Measurements from ENCODE around the gene MLLT3.
"Not testable (repeated sequence)": the region's sequence is repeated elsewhere in the genome, so short reads cannot be mapped to it uniquely, and the experiment has no call there.

The MLLT3 gene

DNA sequence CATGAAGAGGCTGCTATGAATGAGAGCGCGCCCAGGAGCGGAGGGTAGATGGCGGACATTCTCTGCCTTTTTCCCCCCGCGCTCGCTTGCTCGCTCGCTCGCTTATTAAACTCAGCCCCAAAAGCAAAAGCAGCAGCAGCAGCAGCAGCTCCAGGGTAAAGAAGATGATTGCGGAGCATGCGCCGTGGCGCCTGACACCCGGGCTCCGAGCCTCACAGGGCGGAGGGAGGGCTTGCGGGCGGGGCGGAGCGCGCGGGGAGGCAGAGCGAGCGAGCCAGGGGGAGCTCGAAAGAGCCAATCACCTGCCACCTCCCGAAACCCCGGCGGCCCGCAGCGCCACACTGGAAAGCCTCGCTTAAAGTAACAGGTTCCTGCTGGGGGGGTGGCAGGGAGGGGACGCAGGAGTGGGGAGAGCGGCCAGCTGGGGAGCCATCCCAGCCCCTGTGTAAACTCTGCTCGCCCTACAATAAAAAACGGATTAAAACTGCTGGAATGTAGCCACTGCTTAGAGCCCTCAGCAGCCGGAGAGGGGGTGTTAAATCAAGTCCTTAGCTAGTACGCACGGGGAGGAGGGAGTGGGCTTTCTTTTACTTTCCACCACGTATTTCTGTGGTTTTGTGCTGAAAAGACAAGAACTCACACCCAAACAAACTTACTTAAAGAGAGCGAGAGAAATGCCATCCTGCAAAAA lies at the start of gene MLLT3:
Gene MLLT3 (minus strand): TSS at position 170 of the 691 bp plus-strand sequence.
- DNase-seq, result peak; percentile 97

DNA sequence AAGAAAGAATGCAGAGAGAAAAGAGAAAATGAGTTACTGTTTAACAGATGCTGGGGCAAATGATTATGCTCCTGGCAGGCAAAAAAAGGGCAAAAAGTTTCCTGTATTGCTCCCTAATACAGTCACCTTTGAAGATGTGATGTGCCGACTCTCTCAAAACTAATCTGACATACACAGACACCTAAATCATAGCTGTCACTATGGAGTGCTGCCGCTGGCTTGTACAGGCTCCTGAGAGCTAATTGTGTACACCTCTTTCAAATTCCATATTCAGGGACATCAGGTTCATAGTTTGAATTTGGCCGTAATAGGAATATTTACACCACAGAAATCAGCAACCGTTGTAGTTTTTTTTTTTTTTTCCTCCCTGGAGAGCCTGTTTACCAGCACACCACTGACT lies 49.3 kb upstream of the MLLT3 start:
- no peak for DNase-seq

DNA sequence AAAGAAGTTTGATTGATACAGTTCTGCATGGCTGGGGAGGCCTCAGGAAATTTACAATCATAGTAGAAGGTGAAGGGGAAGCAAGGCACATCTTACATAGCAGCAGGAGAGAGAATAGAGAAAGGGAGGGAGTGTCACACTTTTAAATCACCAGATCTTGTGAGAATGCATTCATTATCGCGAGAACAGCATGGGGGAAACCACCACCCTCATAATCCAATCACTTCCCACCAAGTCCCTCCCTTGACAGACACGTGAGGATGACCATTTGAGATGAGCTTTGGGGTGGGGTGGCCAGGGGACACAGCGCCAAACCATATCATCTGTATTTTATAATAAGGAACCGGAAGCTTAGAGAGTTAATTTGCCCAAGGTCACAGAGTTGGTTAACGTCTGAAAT lies 48.1 kb upstream of the MLLT3 start:
- DNase-seq, result no peak

DNA sequence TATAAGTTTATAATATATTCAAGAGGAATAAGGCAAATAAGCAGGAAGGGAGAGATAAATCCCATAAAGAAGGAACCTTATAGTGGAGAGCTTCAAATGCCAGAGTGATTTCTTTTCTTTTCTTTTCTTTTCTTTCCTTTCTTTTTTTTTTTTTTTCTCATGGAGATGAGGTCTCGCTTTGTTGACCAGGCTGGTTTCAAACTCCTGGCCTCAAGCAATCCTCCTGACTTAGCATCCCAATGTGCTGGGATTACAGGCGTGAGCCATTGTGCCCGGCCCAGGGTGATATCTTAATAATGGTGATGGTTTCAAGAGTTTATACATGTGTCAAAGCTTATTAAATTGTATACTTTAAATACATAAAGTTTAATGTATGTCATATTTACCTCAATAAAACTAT lies 42.2 kb upstream of the MLLT3 start:
- no peak for DNase-seq

DNA sequence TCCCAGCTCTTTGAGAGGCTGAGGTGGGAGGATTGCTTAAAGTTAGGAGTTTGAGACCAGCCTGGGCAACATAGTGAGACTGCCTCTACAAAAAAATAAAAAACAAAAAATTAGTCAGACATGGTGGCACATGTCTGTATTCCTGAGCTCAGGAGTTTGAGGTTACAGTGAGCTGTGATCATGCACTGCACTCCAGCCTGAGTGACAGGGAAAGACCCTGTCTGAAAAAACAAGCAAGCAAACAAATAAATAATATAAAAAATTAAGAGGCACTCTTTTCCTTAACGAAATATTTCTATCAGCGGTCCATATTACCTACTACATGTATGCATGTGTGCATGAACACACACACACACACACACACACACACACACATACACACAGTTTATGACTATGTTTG lies 40.8 kb upstream of the MLLT3 start:
- DNase-seq, result no peak

DNA sequence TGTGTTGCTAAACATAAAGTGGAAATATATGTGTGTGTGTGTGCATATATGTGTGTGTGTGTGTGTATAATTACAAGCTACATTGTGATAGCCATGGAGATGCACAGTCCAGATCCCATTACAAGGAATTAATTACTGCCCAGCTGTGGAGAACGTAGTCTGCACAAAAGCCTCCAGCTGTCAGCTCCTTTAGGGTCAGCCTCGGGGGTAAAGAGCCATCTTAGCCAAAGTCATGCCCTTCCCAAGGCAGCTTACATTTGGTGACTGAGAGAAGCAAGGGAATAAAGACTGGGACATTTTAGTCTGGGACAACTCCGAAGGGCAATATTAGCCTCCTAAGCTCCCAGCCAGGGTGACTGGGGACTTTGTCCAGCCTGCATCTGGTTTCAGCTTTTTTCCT lies 39.9 kb upstream of the MLLT3 start:
- no peak for DNase-seq

DNA sequence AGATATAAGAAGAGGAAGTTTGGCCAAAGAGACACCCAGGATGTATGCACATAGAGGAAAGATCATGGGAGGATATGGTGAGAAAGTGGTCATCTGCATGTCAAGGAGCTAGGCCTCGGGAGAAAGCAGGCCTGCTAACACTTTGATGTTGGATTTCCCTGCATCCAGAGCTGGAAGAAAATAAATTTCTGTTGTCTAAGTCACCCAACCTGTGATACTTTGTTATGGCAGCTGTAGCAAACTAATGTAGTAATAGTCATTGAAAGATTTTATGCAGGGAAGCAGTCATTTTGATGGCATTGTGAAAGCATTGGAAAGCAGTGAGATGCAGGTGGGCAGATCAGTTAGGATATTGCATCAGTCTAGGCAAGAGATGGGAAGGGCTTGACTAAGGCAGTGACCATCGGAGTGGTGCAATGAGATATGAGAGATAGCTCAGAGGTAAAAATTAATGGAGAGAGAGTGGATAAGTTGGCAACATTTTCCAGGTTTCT lies 37.2 kb upstream of the MLLT3 start:
- DNase-seq, result no peak

DNA sequence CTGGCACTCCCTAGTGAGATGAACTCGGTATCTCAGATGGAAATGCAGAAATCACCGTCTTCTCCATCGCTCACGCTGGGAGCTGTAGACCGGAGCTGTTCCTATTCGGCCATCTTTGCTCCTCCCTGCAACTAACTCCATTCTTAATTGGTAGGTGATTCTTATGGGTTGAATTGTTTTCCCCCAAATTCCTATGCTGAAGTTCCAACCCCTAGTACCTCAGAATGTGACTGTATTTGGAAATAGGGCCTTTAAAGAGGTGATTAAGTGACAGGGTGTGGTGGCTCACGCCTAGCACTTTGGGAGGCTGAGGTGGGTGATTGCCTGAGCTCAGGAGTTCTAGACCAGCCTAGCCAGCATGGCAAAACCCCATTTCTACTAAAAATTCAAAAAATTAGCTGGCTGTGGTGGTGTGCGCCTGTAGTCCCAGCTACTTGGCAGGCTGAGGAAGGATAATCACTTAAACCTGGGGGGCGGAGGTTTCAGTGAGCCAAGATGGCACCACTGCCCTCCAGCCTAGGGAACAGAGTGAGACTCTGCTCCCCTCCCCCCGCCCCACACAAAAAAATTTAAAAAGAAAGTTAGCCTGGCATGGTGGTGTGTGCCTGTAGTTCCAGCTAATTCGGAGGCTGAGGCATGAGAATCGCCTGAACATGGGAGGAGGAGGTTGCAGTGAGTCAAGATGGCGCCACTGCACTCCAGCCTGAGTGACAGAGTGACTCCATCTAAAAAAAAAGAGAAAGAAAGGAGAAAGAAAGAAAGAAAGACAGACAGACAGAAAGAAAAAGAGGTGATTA lies 36.6 kb upstream of the MLLT3 start:
- no peak for DNase-seq

DNA sequence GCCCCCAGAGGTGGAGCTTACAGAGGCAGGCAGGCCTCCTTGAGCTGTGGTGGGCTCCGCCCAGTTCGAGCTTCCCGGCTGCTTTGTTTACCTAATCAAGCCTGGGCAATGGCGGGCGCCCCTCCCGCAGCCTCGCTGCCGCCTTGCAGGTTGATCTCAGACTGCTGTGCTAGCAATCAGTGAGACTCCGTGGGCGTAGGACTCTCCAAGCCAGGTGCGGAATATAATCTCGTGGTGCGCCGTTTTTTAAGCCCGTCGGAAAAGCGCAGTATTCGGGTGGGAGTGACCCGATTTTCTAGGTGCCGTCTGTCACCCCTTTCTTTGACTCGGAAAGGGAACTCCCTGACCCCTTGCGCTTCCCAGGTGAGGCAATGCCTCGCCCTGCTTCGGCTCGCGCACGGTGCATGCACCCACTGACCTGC lies 36.0 kb upstream of the MLLT3 start:
- not testable (repeated sequence) for DNase-seq

DNA sequence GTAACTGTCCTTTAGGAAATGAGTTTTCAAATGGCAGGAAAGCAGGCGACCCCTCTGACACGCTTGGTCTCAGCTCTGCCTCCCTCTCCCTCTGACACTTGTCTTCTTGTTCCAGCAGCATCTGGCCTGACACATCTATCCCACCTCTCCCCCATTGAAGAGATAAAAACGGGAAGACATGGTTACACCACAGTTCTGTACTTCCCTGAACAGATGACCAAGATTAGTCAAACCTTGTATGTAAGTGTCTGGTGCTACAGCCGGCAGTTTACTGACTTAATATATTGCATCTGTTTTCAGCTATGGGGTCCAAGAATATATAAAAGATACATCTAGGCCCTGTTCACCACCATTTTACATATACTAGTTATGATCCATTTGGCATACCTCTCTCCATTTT lies 29.6 kb upstream of the MLLT3 start:
- DNase-seq, result no peak

DNA sequence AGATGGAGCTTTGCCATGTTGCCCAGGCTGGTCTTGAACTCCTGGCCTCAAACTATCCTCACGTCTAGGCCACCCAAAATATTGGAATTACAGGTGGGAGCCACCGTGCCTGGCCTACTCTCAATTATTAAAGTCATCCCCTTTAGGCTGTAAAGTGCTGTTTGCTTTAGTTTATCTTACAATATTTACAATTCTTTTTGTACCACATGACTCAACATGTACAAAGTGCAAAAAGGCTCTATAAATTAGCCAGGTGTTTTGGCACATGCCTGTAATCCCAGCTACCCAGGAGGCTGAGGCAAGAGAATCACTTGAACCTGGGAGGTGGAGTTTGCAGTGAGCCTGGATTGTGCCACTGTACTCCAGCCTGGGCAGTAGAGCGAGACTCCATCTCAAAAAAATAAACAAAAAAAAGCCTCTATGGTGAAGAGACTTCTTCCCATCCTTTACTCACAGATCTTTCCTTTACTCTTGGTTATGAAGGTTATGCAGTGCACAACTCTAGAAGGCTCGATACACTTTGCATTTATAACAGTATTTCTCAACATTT lies 28.5 kb upstream of the MLLT3 start:
- DNase-seq, result no peak

DNA sequence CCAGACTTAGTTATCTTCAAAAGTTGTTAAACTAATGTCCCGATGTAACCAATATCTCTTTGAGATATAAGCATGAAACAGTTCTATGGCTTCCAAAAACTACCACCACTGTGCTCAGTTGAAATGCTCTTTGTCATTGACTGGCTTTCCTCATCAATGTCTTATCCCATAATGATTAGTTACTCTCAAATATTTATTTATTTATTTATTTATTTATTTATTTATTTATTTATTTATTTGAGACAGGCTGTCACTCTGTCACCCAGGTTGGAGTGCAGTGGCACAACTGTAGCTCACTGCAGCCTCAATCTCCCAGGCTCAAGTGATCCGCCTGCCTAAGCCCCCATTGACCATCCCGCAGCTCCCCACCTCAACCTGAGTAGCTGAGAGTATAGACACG lies 28.0 kb upstream of the MLLT3 start:
- no peak for DNase-seq

DNA sequence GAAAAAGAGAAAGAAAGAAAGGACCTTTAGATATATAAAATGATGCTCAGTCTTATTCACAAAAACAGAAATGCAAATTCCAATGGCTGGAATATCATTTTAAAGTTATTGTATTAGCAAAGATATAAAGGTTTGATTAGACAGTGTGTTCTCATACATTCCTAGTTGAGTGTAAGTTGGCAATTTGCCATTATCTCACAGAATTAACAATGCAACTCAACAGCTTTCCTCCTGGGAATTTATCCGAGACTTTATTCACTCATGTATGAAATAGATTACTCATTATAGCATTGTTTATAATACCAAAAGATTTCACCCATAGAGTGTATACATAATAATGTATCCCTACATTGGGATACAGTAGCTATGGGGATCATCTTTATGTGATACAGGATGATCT lies 27.1 kb upstream of the MLLT3 start:
- no peak for DNase-seq

DNA sequence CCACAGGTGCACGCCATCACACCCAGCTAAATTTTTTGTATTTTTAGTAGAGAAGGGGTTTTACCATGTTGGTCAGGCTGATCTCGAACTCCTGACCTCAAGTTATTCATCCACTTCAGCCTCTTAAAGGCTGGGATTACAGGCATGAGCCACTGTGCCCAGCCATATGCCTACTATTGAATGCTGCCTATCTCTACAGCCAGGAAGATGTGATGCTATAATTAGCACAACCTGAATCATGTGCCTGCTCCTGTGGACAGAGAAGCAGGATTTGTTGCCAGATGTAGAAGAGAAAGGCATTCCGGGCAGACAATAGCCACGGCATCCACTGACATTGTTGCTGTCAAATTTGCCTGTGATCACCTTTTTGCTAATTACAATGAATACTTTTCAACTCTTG lies 24.4 kb upstream of the MLLT3 start:
- DNase-seq, result no peak

DNA sequence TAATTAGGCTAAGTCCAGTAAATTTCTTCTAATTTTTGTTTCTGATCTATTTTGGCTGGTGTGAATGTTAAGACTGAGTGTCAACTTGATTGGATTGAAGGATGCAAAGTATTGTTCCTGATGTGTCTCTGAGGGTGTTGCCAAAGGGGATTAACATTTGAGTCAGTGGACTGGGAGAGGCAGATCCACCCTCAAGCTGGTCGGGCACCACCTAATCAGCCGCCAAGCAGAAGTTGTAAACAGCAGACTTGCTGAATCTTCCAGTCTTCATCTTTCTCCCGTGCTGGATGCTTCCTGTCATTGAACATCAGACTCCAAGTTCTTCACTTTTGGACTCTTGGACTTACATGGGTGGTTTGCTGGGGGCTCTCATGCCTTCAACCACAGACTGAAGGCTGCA lies 21.4 kb upstream of the MLLT3 start:
- no peak for DNase-seq

DNA sequence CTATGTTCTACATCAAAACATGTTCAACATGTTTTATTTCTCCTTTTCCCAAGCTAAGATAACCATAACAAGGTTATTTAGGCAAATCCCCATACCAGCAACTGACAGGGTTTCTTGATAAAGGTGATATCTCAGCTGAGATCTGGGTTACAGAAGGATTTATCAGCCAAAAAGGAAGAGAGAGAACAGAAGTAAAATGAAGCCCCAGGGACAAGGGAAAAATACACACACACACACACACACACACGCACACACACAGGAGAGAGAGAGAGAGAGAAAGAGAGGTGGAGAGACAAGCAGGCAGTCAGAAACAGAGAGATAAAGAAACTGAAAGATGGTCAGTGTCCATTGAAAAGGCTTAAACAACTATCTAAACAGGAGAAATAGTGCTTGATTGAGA lies 19.7 kb upstream of the MLLT3 start:
- no peak for DNase-seq

DNA sequence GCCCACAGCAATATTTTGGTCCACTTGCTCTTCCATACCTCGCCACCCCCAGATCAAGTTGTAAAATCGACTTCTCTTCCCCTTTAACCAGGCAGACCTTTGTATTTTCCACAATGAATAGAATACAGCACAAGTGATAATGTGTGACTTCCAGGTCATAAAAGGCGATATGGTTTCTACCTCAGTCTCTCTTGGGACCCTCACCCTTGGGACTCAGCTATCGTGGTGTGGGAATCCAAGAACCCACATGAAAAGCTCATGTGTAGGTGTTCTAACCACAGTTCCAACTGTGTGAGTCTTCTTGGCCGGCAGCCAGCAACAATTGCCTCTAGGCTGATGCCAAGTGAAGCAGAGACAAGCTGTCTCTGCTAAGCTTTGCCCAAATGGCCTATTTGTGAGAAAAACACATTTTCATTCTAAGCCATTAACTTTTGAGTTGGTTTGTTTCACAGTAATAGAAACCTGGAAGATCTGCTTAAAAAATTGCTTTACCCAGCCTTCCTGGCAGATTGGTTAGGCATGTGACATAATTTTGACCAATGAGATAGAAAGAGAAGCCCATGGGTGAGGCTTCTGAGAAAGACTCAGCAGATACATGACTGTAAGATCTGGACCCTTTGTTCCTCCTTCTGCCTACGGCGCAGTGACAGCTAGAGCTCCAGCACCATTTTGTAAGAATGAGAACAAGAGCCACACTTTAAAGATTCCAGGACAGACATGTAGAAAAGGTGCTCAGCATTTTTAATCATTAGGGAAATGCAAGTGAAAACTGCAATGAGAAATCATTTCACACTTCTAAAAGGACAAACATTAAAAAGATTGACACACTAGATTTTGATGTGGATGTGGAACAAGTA lies 18.3 kb upstream of the MLLT3 start:
- peak; percentile 74 for DNase-seq

DNA sequence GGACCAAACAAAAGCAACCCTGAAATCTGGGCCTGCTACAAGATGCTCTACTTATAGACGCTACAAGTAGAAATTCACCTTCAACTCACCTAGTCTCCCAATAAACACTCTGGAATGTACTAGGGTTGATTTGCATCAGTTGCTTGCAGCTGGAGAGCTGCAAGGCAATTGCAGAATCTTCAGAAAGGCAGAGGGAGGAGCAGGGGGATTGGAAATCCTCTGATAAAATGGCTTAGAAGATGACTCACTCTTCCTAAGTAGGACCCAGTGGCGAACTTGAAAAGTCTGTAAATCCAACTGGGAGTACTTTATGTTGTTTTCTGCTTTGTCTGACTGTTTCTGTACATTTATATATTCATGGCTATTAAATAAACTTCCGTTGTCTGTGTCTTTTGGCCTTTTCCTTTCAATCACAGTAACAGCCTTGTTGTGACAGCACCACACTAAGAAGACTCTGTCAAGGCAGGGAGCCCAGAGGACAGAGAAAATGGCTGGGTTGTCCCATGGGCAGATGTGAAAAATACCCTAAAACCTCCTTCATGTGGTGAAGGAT lies 14.7 kb upstream of the MLLT3 start:
- no peak for DNase-seq

DNA sequence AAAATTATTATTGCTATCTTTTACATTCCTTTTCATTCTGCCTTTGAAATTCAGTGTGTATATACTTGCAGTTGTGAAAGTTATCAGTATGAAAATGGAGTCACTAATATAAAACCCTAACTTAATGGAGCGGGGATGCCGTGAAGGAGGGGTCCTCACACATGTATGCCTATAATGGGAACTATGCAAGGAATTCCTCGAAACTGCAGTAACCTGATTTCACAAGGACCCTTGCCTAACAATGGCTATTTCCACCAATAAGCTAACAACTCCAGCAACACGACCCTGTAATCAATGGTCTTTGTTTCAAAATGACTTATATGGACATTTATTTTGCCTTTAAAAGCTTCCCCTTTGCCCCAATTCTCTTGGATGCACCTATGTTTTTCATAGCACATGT lies 12.6 kb upstream of the MLLT3 start:
- no peak for DNase-seq

DNA sequence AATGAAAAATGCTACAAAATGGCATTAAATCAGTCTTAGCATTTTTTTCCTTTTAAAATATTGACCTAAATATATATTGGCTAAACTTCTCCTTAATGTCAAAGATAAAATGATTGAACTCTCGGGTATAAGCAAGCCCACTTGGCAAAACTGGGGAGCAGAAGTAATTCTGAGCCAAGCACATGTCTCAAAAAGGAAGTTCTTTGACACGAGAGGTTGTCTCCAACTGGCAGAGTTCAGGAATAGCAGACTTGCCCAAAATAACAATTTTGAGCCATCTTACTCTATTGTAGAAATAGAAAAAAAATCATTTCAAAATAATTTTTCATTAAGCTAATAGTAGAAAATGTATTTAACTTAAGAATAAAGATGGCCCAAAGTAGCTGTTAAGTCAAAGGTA lies 10.4 kb upstream of the MLLT3 start:
- DNase-seq, result no peak

DNA sequence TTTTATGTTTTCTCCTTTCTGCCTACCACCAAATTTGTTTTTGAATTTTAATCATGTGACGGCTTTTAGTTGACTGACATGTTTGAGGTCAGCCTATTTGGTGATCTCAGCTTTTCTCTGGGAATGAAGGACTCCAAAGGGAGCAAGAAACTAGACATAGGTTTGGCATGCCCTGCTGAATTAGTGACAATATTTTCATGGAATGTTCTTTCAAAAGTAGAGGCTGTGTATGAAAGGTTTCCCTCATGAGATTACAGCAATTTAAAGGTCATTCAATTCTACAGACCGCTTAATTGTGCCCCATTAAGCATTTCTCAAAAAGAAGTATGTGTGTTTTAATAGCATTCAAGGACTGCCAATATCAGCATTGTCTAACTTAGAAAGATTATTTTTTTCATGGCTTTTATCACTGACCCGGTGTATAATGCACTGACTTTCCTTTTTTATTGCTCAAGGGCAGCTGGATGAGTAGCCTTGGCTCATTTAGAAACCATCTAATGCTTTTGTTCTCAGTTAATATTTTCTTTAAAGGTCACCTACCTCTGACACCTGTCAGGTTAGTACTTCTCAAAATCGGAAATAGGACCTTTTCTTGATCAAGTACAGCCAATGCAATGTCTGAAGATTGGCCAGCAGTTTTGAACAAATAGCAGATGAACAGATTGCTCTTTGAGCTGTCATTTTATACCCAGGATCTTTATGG lies 8.1 kb upstream of the MLLT3 start:
- DNase-seq, result no peak

DNA sequence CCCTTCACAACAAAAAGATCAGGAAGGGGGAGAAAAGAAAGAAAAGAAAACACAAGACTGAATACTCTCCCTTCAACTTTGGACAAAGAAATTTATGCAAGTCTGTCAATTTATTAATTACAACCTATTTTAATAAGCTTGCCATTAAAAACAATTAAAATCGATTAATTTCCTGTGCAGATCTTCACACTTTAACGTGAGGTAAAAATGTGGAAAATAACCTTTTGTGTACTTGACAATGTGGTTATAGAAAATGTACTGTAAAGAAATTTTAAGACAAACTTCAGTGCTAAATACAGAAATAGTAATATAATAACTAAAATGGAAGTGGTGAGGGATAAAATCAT lies 2.7 kb upstream of the MLLT3 start:
- DNase-seq, result no peak
